SK-N-SH (cell line): Measurements from ENCODE around the gene RAD51B. TPM values are rescaled to one million over a fixed set of nuclear protein-coding genes. Genes with fewer than 3 reads are reported as not detected.

Experiments used
- CTCF ChIA-PET: fragments of 300-600, 350-600 bp; formaldehyde crosslinking; extraction: SDS; loops from one replicate; lab custom pipeline; 2021; lab: Yijun Ruan, JAX
- POLR2A ChIA-PET: fragments of 350-600 bp; sonication (Branson Sonifier 250); formaldehyde crosslinking; extraction: SDS; loops from one replicate; lab custom pipeline; 2020; ENCODE audit warnings: antibody characterized with exemption, inconsistent platforms; lab: Yijun Ruan, JAX
- DNase-seq: peaks from one replicate; pipeline ENCODE4 v3.0.0; 2012
- H2AFZ ChIP-seq: fragments of 200-600 bp; sonication (generic); 2 replicates; pipeline ENCODE4 v1.8.1; 2016; ENCODE audit warnings: antibody characterized with exemption, mild to moderate bottlenecking, low read depth
- H3F3A ChIP-seq: fragments of 200-600 bp; sonication (generic); replicated peaks from 2 replicates; pipeline ENCODE3; 2016; ENCODE audit warnings: antibody characterized with exemption, mild to moderate bottlenecking; ENCODE audit not compliant: insufficient read depth
- H3K27ac ChIP-seq, 2 experiments: fragments of 200-500 bp in 1 of 2; fragments of 200-600 bp in 1 of 2; sonication (Bioruptor generic) in 1 of 2; sonication (generic), shearing (Covaris generic) in 1 of 2; 2 replicates each; pipeline versions ENCODE4 v1.5.1 to v1.6.1; 2014 to 2016; ENCODE audit warnings: low read depth in 2 of 2, inconsistent platforms in 1 of 2, low read length in 1 of 2, mild to moderate bottlenecking in 1 of 2, mixed read lengths in 1 of 2
- H3K27me3 ChIP-seq: fragments of 200-600 bp; sonication (generic), shearing (Covaris generic); 2 replicates; pipeline ENCODE4 v1.6.1; 2016; ENCODE audit warnings: mixed run types; ENCODE audit not compliant: insufficient read depth
- H3K36me3 ChIP-seq, 2 experiments: fragments of 200-500 bp in 1 of 2; fragments of 200-600 bp in 1 of 2; sonication (Bioruptor generic) in 1 of 2; sonication (generic) in 1 of 2; replicated peaks in 1 of 2; 2 replicates each; pipeline versions ENCODE3 to v1.5.1; 2014 to 2016; ENCODE audit warnings: low read length in 1 of 2, mild to moderate bottlenecking in 1 of 2; ENCODE audit not compliant: insufficient read depth in 2 of 2, control insufficient read depth in 1 of 2
- H3K4me1 ChIP-seq, 2 experiments: fragments of 200-500 bp in 1 of 2; fragments of 200-600 bp in 1 of 2; sonication (Bioruptor generic) in 1 of 2; sonication (generic), shearing (Covaris generic) in 1 of 2; 2 replicates each; pipeline versions ENCODE4 v1.5.1 to v1.6.1; 2014 to 2016; ENCODE audit warnings: low read depth in 1 of 2, low read length in 1 of 2, mixed run types in 1 of 2; ENCODE audit not compliant: insufficient read depth in 2 of 2, control insufficient read depth in 1 of 2
- H3K4me2 ChIP-seq: fragments of 200-600 bp; sonication (generic), shearing (Covaris generic); 2 replicates; pipeline ENCODE4 v1.6.1; 2017; ENCODE audit warnings: mixed run types
- H3K4me3 ChIP-seq, 2 experiments: fragments of 200-500 bp in 1 of 2; fragments of 200-600 bp in 1 of 2; sonication (Bioruptor generic) in 1 of 2; sonication (generic), shearing (Covaris generic) in 1 of 2; 2 replicates each; pipeline versions ENCODE4 v1.5.1 to v1.8.1; 2014 to 2016; ENCODE audit warnings: low read depth in 2 of 2, inconsistent platforms in 1 of 2, low read length in 1 of 2, mild to moderate bottlenecking in 1 of 2, mixed read lengths in 1 of 2, moderate library complexity in 1 of 2
- H3K79me2 ChIP-seq: fragments of 200-600 bp; sonication (generic); 2 replicates; pipeline ENCODE4 v1.8.1; 2017; ENCODE audit warnings: mild to moderate bottlenecking; ENCODE audit not compliant: insufficient read depth
- H3K9ac ChIP-seq: fragments of 200-600 bp; sonication (generic); 2 replicates; pipeline ENCODE4 v1.6.1; 2017; ENCODE audit warnings: mixed run types
- H3K9me2 ChIP-seq: fragments of 200-600 bp; sonication (generic); 2 replicates; pipeline ENCODE4 v1.6.1; 2017; ENCODE audit warnings: mixed run types
- H3K9me3 ChIP-seq: fragments of 200-600 bp; sonication (generic); 2 replicates; pipeline ENCODE4 v1.6.1; 2017; ENCODE audit warnings: mixed run types, mild to moderate bottlenecking, moderate library complexity
- H4K20me1 ChIP-seq: fragments of 200-600 bp; sonication (generic); 2 replicates; pipeline ENCODE4 v1.6.1; 2017; ENCODE audit warnings: mild to moderate bottlenecking, mixed run types; ENCODE audit not compliant: insufficient read depth
- CHD2 ChIP-seq: fragments of 150-350 bp; IDR thresholded peaks from 2 replicates; pipeline ENCODE4 v1.6.1; 2018; ENCODE audit warnings: low read length; ENCODE audit not compliant: partially characterized antibody
- ELF1 ChIP-seq: IDR thresholded peaks from 2 replicates; pipeline ENCODE4 v1.4.0; 2012
- EP300 ChIP-seq, 2 experiments: IDR thresholded peaks; 2 replicates each; pipeline versions ENCODE4 v1.4.0 to v1.6.1; 2012; ENCODE audit warnings: borderline replicate concordance in 1 of 2, low read depth in 1 of 2, low read length in 1 of 2
- FOSL2 ChIP-seq: IDR thresholded peaks from 2 replicates; pipeline ENCODE4 v1.4.0; 2012; ENCODE audit warnings: low read depth, mild to moderate bottlenecking, moderate library complexity, borderline replicate concordance
- FOXJ3 ChIP-seq: sonication (generic); formaldehyde crosslinking; IDR thresholded peaks from 2 replicates; pipeline ENCODE4 v1.5.1; 2020; ENCODE audit warnings: mild to moderate bottlenecking, missing genetic modification reagents
- FOXM1 ChIP-seq: IDR thresholded peaks from 2 replicates; pipeline ENCODE4 v1.4.0; 2012; ENCODE audit warnings: low read depth, mild to moderate bottlenecking
- GABPA ChIP-seq: IDR thresholded peaks from 2 replicates; pipeline ENCODE4 v1.4.0; 2012; ENCODE audit warnings: low read depth, mild to moderate bottlenecking
- JUND ChIP-seq: IDR thresholded peaks from 2 replicates; pipeline ENCODE4 v1.4.0; 2012
- MEF2A ChIP-seq: IDR thresholded peaks from 2 replicates; pipeline ENCODE4 v1.4.0; 2012; ENCODE audit warnings: low read depth, borderline replicate concordance
- NFIC ChIP-seq: IDR thresholded peaks from 2 replicates; pipeline ENCODE4 v1.4.0; 2012; ENCODE audit warnings: borderline replicate concordance
- NRF1 ChIP-seq: IDR thresholded peaks from 2 replicates; pipeline ENCODE4 v1.6.1; 2012; ENCODE audit warnings: low read depth, mild to moderate bottlenecking, low read length
- SMC3 ChIP-seq: IDR thresholded peaks from 2 replicates; pipeline ENCODE4 v1.6.1; 2012; ENCODE audit warnings: low read depth, low read length, improper control_type of control experiment
- TAF1 ChIP-seq: IDR thresholded peaks from 2 replicates; pipeline ENCODE4 v1.6.1; 2012; ENCODE audit warnings: low read depth, mild to moderate bottlenecking, low read length, moderate library complexity, borderline replicate concordance
- TCF12 ChIP-seq: IDR thresholded peaks from 2 replicates; pipeline ENCODE4 v1.4.0; 2012
- TEAD4 ChIP-seq: IDR thresholded peaks from 2 replicates; pipeline ENCODE4 v1.4.0; 2012; ENCODE audit warnings: mild to moderate bottlenecking, borderline replicate concordance; ENCODE audit not compliant: insufficient read depth
- YY1 ChIP-seq: IDR thresholded peaks from 2 replicates; pipeline ENCODE4 v1.4.0; 2012; ENCODE audit warnings: low read depth, mild to moderate bottlenecking
- whole genome bisulfite sequencing: methylation state at CpG from one replicate; pipeline ENCODE4 v1.1.6; 2017; ENCODE audit warnings: low lambda C conversion rate; 5-methylcytosine and 5-hydroxymethylcytosine counted together
- polyA plus RNA-seq, 3 experiments: library from polyadenylated mRNA; depleted of rRNA; stranded (reverse); fragments of >200 nt; gene quantifications; 2 replicates each; pipeline ENCODE4 v1.2.3, GENCODE V29; 2012
- TF ChIP-seq, protein P1 (sequence below): IDR thresholded peaks from 2 replicates; pipeline ENCODE4 v1.6.1; 2012; ENCODE audit warnings: mild to moderate bottlenecking, low read depth, low read length, moderate library complexity
- TF ChIP-seq, protein P2 (sequence below): fragments of 150-350 bp; IDR thresholded peaks from 2 replicates; pipeline ENCODE4 v1.6.1; 2017; ENCODE audit warnings: antibody characterized with exemption, low read length, low read depth, borderline replicate concordance
- TF ChIP-seq, protein P3 (sequence below): IDR thresholded peaks from 2 replicates; pipeline ENCODE4 v1.4.0; 2012; ENCODE audit warnings: low read depth, borderline replicate concordance
- TF ChIP-seq, protein P4 (sequence below): IDR thresholded peaks from 2 replicates; pipeline ENCODE4 v1.4.0; 2012; ENCODE audit warnings: low read depth, borderline replicate concordance
- TF ChIP-seq, protein P5 (sequence below): fragments of 150-350 bp; IDR thresholded peaks from 2 replicates; pipeline ENCODE4 v1.6.1; 2016; ENCODE audit warnings: mild to moderate bottlenecking, low read depth, low read length

RAD51B gene
- polyA plus RNA-seq, 1 of the 3 experiments (the other 2 are of a cell fraction): 6.0 TPM

DNA sequence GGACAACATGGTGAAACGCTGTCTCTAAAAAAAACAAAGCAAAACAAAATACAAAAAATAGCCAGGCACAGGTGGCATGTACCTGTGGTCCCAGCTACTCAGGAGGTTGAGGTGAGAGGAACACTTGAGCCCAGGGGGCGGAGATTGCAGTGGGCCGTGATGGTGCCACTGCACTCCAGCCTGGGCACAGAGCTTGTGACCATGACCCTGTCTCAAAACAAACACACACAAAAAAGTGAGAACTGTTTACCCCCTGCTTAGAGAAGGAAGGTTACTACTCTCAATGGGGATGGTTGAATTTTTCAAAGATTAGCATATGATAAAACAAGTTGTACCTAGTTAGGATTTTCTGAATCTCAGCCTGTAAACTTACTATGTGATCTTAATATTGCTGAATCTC lies 905.3 kb downstream of the RAD51B start:
- no peaks in the 10 kb centered on the region for H4K20me1 ChIP-seq
- no peaks in the 10 kb centered on the region for H3K9me3 ChIP-seq
- H3K27me3 ChIP-seq: no peaks in the 10 kb centered on the region
- no peaks in the 10 kb centered on the region for H3K36me3 ChIP-seq
- H3K9ac ChIP-seq: no peak overlapping the region
- no peak overlapping the region for H2AFZ ChIP-seq
- ChIA-PET POLR2A (no interaction called here), CTCF (no interaction called here)
- TF ChIP-seq ELF1: no peak
- TF ChIP-seq, protein P1, sequence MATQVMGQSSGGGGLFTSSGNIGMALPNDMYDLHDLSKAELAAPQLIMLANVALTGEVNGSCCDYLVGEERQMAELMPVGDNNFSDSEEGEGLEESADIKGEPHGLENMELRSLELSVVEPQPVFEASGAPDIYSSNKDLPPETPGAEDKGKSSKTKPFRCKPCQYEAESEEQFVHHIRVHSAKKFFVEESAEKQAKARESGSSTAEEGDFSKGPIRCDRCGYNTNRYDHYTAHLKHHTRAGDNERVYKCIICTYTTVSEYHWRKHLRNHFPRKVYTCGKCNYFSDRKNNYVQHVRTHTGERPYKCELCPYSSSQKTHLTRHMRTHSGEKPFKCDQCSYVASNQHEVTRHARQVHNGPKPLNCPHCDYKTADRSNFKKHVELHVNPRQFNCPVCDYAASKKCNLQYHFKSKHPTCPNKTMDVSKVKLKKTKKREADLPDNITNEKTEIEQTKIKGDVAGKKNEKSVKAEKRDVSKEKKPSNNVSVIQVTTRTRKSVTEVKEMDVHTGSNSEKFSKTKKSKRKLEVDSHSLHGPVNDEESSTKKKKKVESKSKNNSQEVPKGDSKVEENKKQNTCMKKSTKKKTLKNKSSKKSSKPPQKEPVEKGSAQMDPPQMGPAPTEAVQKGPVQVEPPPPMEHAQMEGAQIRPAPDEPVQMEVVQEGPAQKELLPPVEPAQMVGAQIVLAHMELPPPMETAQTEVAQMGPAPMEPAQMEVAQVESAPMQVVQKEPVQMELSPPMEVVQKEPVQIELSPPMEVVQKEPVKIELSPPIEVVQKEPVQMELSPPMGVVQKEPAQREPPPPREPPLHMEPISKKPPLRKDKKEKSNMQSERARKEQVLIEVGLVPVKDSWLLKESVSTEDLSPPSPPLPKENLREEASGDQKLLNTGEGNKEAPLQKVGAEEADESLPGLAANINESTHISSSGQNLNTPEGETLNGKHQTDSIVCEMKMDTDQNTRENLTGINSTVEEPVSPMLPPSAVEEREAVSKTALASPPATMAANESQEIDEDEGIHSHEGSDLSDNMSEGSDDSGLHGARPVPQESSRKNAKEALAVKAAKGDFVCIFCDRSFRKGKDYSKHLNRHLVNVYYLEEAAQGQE: no peak
- TF ChIP-seq SMC3: no peak
- no peak for TF ChIP-seq FOXM1
- TF ChIP-seq NRF1: no peak
- TF ChIP-seq TEAD4: no peak
- no peak for TF ChIP-seq FOXJ3 (CRISPR knock-in tag)
- TF ChIP-seq GABPA: no peak
- TF ChIP-seq, protein P2, sequence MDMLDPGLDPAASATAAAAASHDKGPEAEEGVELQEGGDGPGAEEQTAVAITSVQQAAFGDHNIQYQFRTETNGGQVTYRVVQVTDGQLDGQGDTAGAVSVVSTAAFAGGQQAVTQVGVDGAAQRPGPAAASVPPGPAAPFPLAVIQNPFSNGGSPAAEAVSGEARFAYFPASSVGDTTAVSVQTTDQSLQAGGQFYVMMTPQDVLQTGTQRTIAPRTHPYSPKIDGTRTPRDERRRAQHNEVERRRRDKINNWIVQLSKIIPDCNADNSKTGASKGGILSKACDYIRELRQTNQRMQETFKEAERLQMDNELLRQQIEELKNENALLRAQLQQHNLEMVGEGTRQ: no peak
- TF ChIP-seq JUND: no peak
- no peak for TF ChIP-seq TCF12
- TF ChIP-seq YY1: no peak
- no peaks in the 10 kb centered on the region for H3K79me2 ChIP-seq
- no peak overlapping the region for H3K27ac ChIP-seq
- no peak overlapping the region for H3K4me3 ChIP-seq
- no peak for DNase-seq
- no peaks in the 10 kb centered on the region for H3K4me1 ChIP-seq
- 94% methylated on average over 3 of the region's 3 CpGs for whole genome bisulfite sequencing
- no peak overlapping the region for H3K4me2 ChIP-seq
- no peaks in the 10 kb centered on the region for H3F3A ChIP-seq
- no peaks in the 10 kb centered on the region for H3K9me2 ChIP-seq

DNA sequence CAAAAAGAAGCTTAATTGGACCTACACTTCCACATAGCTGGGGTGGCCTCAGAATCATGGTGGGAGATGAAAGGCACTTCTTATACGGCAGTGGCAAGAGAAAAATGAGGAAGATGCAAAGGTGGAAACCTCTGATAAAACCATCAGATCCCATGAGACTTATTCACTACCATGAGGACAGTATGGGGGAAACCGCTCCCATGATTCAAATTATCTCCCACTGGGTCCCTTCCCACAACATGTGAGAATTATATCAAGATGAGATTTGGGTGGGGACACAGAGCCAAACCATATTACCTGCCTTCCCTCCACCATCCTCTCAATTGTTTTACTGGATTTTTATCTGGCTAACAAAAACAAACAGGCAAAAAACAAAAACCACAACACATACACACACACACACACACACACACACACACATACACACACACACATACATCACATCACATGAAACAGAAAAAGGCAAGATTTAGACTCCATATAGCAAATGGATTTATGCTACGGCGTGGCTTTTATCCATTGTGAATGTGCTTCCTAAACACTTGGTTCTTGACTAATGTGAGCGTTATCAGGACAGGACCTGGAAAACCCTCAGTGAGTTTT lies 906.6 kb downstream of the RAD51B start:
- no peak overlapping the region for H3K27ac ChIP-seq
- 91% methylated on average over 5 of the region's 5 CpGs for WGBS
- H3K9me3 ChIP-seq: no peaks in the 10 kb centered on the region
- H3K79me2 ChIP-seq: no peaks in the 10 kb centered on the region
- H4K20me1 ChIP-seq: no peaks in the 10 kb centered on the region
- H3K9me2 ChIP-seq: no peaks in the 10 kb centered on the region
- no peaks in the 10 kb centered on the region for H3K4me1 ChIP-seq
- no peaks in the 10 kb centered on the region for H3K27me3 ChIP-seq
- H3K36me3 ChIP-seq: no peaks in the 10 kb centered on the region
- H2AFZ ChIP-seq: no peak overlapping the region
- no peaks in the 10 kb centered on the region for H3F3A ChIP-seq
- no peak overlapping the region for H3K9ac ChIP-seq
- H3K4me3 ChIP-seq: no peak overlapping the region
- CTCF ChIA-PET: no interaction called here
- POLR2A ChIA-PET: no interaction called here
- DNase-seq: no peak
- H3K4me2 ChIP-seq: no peak overlapping the region
- TF ChIP-seq GABPA: no peak
- TF ChIP-seq, protein P3, sequence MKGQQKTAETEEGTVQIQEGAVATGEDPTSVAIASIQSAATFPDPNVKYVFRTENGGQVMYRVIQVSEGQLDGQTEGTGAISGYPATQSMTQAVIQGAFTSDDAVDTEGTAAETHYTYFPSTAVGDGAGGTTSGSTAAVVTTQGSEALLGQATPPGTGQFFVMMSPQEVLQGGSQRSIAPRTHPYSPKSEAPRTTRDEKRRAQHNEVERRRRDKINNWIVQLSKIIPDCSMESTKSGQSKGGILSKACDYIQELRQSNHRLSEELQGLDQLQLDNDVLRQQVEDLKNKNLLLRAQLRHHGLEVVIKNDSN: no peak
- TF ChIP-seq ELF1: no peak
- no peak for TF ChIP-seq FOSL2
- TF ChIP-seq, protein P4, sequence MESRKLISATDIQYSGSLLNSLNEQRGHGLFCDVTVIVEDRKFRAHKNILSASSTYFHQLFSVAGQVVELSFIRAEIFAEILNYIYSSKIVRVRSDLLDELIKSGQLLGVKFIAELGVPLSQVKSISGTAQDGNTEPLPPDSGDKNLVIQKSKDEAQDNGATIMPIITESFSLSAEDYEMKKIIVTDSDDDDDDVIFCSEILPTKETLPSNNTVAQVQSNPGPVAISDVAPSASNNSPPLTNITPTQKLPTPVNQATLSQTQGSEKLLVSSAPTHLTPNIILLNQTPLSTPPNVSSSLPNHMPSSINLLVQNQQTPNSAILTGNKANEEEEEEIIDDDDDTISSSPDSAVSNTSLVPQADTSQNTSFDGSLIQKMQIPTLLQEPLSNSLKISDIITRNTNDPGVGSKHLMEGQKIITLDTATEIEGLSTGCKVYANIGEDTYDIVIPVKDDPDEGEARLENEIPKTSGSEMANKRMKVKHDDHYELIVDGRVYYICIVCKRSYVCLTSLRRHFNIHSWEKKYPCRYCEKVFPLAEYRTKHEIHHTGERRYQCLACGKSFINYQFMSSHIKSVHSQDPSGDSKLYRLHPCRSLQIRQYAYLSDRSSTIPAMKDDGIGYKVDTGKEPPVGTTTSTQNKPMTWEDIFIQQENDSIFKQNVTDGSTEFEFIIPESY: no peak
- TF ChIP-seq EP300 (IDR thresholded peaks at IDR 0.05; ENCODE audit: borderline replicate concordance in 1 of 2, low read depth in 1 of 2, low read length in 1 of 2): no peak
- TF ChIP-seq TCF12: no peak
- TF ChIP-seq NFIC: no peak
- TF ChIP-seq MEF2A: no peak
- TF ChIP-seq TAF1: no peak
- no peak for TF ChIP-seq FOXJ3 (CRISPR knock-in tag)
- no peak for TF ChIP-seq CHD2
- TF ChIP-seq, protein P5, sequence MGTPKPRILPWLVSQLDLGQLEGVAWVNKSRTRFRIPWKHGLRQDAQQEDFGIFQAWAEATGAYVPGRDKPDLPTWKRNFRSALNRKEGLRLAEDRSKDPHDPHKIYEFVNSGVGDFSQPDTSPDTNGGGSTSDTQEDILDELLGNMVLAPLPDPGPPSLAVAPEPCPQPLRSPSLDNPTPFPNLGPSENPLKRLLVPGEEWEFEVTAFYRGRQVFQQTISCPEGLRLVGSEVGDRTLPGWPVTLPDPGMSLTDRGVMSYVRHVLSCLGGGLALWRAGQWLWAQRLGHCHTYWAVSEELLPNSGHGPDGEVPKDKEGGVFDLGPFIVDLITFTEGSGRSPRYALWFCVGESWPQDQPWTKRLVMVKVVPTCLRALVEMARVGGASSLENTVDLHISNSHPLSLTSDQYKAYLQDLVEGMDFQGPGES: no peak
